Measurements from ENCODE around the gene GNG12.
"Not testable (repeated sequence)": the region's sequence is repeated elsewhere in the genome, so short reads cannot be mapped to it uniquely, and the experiment has no call there.

The GNG12 gene

DNA sequence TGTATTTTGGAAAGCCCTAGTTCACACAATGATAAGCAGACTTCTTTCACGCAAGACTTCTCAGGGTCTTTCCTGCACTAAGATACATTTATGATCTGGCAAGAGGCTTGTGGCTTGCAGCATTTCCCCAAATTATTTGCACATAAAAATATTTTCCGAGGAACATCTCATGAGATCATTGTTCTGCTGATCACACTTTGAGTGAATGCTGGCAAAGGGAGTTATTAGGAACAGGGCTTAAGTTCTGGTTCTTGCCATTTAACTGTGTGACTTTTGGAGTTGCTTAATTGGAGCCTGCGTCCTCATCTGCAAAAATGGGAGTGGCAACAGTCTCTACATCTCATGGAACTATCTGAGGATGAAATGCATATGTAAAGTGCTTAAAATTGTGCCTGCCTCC, 98.1 kb downstream of the GNG12 start:
- DNase-seq (ENCODE audit: low read depth in 4 of 4, low spot score in 1 of 4): no peak

DNA sequence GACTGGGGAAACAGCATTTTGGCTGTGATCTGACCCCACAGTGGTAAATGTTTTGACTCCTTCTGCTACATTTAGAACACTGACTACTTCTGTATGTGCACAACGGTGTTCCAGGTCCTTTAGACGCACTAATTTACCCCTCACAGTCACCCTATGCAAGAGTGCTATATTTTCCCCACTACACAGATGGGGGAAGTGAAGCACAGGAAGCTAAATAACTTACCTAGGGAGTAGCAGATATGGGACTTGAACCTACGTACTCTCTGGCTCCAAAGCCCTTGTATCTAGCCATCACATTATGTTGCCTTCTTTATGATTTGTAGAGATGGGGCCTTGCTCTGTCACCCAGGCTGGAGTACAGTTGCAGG, 99.0 kb downstream of the GNG12 start:
- no peak for DNase-seq (ENCODE audit: low read depth in 4 of 4, low spot score in 1 of 4)

DNA sequence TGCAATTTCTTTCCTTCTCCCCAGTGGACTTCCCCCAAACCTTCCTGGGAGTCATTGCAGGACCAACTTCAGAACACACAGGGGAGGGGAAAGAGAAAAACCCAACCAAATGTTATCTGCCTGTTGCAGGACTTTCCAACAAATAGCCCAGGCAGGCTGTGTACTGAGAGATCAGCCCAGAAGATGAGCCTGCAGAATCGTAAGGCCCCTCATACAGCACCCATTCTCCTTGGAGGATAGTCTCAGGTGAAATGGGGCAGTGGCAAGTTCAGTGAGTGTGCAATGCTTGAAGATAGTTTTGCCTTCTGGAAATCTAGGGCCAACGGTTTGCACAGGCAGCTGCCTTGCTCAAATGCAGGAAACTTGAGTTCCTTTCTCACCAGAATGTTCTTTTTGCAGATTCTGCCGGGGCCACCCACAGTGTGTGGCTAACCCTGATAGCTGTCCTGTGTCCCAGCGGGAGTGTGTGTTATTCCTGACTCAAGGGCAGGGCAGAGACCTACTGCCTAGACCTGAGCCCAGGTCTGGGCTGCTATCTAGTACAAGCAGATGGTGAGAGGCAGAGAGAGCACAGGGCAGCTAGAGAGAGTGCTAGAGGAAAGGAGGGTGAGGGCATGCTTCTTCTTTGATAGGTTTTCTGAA, 99.5 kb downstream of the GNG12 start:
- no peak for DNase-seq (ENCODE audit: low read depth in 4 of 4, low spot score in 1 of 4)

DNA sequence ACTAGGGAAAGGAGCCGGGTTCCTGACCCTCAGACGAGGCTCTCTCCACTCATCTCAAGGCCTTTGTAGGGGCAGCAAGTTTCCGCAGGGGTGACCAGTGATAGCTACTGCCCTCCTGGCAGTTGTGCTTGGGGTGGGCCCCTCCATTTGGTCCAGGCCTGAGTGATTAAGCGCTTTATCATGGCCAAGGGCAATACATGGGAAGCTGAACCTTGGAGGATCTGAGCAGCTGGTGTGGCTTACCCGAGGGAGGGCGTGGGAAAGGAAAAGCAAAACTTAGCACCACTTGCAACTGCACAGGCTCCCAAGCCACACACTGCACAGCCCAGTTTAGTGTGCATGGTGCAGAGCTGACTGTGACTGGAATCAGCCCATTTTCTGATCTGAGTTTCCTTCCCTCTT, 100.5 kb downstream of the GNG12 start:
- no peak for DNase-seq (ENCODE audit: low read depth in 4 of 4, low spot score in 1 of 4)

DNA sequence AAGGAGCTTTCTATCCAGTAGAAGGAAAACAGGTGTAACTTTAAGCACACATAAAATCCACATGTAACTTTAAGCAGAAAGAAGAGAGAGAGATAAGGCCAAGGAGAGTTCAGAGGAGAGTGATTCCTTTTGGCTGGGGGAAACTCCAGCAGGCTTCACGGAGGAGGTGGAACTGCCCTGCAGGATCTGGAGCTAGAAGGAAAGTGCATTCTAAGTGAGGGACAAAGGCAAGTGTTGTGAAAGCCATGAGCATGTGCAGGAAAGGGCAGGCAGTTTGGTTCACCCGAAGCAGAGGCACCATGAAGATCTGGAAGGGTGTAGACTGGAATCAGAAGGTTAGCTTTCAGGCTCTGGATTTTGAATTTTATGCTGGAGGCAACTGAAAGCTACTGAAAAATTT, 101.9 kb downstream of the GNG12 start:
- no peak for DNase-seq (ENCODE audit: low read depth in 4 of 4, low spot score in 1 of 4)

DNA sequence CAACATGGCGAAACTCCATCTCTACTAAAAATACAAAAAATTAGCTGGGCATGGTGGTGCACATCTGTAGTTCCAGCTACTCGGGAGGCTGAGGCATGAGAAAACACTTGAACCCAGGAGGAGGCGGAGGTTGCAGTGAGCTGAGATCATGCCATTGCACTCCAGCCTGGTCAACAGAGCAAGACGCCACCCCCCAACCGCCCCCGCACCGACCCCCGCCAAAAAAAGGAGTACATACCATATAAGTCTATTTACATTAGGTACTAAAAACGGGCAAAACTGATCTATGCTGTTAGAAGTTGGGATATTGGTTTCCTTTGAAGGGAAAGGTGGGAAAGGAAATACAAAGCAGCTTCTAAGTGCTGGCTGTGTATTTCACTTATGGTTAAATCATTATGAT, 103.0 kb downstream of the GNG12 start:
- DNase-seq (ENCODE audit: low read depth in 4 of 4, low spot score in 1 of 4): not testable (repeated sequence)

DNA sequence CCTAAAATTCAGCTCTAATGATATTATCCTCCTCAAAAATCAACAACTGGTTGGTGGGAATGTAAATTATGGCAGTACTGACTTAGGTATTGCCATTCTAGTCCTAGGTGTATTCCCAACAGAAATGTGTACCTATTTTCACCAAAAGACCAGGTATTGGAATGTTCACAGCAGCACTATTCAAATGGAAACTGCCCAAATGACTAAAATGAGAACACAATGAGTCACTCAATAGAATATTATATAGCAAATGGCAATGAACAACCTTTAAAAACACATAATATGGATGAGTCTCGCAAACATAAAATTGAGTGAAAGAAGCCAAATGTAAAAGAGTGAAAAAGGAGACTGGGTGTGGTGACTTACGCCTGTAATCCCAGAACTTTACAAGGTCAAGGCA, 103.4 kb downstream of the GNG12 start:
- no peak for DNase-seq (ENCODE audit: low read depth in 4 of 4, low spot score in 1 of 4)

DNA sequence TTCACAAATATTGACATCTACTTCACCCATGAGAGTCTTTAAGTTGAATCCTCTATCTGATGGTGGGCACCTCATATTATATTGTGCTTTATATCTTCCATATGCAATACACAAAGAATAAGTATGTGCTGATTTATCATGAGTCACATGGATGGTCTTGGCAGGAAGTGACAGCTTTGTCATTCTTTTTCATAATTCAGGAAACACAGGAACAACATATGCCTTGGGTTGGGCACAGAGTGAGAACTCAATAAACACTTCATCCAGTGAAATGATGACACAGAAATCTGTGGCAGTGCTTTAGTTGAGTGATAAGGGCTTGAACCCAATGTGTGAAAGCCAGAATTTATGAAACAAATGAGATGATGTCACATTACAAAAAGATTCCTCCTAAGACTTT, 107.0 kb downstream of the GNG12 start:
- DNase-seq (ENCODE audit: low read depth in 4 of 4, low spot score in 1 of 4): no peak

DNA sequence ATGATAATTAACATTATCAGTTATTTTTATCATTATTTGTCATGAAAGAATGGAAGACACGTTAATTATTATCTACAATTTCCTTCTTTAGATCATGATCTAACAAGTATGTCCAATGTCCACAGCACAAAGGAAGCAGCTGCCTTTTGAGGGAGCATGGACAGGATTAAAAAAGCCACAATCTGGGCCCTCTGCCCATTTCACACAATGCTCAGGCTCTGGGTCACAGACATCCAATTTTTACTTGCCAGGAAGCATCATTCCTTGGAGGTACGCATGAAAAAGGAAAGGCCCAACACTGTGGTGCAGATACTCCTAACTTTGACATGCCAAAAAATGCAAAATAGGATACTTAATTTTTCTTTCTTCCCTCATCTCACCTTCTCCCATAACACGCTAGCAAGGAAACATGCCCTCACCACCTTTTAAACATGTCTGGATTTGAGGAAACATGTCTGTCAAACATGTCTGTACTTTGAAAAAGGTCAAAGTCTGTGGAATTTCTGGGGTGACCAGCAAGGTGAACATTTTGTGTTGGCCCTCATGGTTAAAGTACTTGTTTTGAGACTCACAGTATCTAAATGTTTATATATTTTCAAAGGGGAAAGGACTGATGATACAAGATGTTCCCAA, 108.2 kb downstream of the GNG12 start:
- no peak for DNase-seq (ENCODE audit: low read depth in 4 of 4, low spot score in 1 of 4)

DNA sequence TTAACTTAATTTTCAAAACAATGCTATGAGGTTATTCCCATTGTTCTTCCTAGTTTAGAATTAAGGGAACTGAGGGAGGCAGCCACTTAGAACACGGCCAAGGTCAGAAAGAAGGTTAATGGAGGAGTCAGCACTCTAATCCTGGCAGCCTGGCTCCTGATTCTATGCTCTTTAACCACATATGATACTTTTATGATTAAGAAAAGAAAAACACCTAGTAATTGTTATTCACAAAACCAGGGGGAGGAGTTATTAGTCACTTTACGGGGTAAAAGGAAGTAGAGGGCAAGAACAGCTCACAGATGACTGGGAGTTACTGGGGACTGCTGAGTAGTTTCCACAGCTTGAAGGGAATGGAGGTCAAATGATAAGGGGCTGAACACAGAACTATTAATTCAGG, 109.6 kb downstream of the GNG12 start:
- DNase-seq (ENCODE audit: low read depth in 4 of 4, low spot score in 1 of 4): peak in 1 of 4 experiments; percentile 13

DNA sequence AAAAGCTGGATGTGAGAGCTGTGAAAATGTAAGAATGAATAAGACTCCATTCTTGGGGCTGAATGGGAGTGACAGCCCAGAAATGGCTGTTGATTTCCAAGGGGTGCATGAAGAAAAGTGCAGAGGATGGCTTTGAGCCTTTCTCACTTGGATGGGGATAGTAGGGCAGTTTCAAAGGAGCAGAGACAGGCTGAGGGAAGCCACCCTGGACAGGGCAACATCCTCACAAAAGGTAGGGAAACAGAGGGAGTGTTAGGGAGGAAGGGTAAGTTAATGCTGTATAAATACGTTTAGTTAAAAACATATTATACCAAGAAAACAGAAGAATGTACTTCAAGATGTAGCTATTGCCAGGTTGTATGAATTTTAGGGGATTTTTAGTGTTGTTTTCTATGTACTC, 110.1 kb downstream of the GNG12 start:
- DNase-seq (ENCODE audit: low read depth in 4 of 4, low spot score in 1 of 4): no peak

DNA sequence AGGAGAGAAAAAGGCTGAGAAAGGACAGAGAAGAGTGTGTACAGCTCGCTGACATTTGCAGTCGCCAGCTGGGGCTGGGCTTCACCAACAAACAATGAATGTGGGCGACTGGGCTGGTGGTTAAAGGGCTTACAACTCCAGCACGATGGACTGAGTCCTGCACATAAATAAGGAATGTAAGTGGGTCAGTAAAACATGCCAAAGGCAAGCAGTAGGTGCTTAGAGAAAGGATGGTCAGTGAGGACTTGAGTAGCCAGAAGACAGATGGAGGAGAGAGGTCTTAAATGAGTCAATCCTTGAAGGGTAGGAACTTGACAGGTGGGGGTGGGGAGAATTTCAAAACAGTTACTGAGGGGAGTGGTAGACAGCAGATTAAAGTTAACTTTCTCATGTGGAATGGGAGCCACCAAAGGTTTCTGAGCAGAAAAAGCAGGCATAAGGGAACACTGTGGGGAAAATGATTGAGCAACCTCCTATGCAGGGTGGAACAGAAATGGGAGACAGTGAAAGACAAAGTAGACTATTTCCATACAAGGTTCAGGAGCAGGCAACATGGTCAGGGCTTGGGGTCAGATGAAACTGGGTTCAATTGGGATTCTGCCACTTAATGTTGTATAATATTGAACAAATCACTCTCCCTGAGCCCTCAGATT, 110.8 kb downstream of the GNG12 start:
- DNase-seq (ENCODE audit: low read depth in 4 of 4, low spot score in 1 of 4): no peak

DNA sequence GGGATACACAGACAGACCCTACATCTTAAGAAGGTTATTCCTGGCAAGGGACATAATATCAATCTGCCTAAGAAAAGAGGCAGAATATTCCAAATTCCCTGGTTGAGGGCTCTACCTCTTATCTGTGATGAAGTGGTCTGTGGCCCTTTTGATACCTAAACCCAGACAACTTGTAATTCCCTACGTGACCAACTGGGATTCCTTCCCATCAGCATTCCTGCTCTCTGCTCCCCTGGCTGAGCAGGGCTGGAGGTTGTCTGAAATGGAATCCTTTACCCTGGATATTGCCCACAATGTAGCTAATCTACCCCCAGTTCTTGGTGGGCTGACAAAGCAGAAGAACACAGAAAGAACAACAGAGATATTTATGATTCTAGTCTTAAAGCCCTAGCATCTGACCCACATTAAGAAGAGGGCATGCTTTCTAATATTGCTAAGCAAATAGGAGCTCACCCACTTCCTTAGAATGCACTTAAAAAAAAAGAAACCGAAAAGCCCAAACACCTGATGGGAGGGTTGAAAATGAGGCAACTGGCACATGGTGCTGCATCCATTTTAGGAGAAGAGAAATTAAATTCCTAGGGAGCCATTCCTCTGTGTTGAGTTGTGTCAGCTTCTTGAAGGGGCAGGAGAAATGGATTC, 111.5 kb downstream of the GNG12 start:
- no peak for DNase-seq (ENCODE audit: low read depth in 4 of 4, low spot score in 1 of 4)

DNA sequence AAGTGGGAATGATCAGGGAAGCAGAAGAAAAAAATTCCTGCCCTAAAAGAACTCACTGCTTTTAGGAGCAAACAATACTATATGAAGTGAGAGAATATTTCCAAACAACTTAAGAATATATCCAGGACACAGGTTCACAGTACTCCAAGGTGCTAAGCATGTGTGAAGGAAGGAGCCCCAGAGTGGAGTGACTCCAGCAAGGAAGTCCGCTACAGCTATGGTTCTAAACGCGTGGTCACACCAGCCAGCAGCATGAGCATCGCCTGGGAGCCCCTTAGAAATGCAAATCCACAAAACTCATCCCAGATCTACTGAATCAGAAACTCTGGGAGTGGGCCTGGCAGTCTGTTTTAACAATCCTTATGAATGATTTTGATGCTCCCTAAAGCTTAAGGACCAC, 112.2 kb downstream of the GNG12 start:
- no peak for DNase-seq (ENCODE audit: low read depth in 4 of 4, low spot score in 1 of 4)

DNA sequence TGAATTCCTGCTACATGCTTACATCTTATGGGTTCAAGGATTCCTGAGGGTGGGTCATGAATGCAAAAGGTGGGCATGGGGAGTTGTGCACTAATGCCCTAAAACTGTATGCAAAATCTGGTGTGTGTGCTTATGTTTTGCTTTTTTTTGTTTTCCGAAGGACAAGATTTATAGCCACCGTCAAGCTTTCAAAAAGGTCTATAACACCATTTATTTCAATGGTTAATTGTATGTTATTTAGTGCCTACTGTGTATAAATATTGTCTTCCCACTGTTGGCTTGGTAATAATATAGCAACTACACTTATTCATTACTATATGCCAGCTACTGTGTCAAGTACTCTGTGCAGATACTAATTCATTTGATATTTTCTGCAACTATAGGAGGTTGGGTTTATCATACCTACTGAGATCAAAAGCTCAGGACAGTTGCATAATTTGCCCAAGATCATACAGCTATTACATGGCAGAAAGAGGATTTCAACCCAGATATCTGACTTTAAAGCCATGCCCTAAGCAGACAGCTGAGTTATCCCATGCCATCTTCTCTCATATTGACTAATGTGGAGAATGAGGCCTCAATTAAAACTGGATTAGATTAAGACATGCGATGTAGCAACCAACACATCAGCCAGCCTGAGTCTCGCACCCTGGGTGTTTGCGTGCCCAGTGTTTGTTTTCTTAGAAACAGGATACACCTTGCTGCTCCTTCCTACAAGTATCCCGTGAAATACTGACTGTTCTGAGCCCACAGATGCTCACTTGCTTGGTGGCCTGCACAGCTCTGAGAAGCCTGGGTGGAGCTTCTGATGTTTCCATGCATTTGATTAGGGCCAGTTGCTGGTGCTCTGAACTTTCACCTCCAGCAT, 113.7 kb downstream of the GNG12 start:
- DNase-seq (ENCODE audit: low read depth in 4 of 4, low spot score in 1 of 4): no peak

DNA sequence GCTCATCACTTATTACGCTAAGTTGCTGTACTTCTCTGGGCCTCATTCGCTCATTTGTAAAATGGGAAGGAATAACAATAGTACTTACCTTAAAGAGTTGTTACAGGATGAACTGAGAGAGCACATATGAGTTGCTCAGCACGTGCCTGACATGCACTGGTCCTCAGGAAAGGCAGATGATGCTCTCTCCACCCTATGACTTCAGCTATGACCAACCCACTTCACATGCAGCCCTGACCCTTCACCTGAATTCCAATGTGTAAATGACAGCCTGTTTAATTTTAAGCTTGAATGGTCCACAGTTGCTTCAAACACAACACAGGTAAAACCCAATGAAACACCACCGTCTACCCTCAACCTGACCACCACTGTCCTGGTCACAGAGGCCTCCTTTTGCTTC, 115.4 kb downstream of the GNG12 start:
- DNase-seq (ENCODE audit: low read depth in 4 of 4, low spot score in 1 of 4): no peak

DNA sequence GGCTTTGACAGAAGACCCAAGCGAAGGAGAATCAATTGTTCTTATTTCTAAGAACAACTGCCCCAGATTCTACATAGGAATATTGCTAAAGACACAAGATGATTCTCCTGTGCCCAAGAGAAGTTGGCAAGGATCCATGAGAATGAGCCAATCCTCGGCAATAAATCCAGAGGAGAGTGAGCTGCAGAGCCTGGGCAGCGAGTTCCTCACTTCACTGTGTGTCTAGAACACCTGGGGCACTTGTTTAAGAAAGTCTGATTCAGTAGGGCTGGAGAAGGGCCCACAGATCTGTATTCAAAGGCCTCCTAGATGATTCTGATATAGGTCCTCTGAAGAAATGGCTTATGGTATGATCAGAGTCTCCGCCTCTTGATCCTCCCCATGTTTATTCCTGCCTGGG, 116.5 kb downstream of the GNG12 start:
- no peak for DNase-seq (ENCODE audit: low read depth in 4 of 4, low spot score in 1 of 4)

DNA sequence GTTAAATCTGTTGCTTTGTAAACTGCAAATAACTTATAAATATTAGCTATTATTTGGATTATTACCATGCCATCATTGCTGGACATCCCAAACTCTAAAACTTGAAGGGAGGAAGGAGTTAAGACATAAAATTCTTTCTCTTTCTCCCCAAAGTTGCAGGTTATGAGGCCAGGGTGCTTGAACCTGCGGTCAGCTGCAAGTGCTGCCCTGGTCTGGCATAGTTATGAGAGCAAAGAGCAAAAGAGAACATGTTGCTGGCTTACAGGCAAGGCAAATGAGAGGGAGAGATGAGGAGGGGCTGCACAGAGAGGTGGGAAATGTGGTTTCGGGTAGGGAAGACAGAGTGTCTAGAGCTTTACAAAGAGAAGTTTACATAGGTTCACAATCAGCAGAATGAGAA, 117.4 kb downstream of the GNG12 start:
- no peak for DNase-seq (ENCODE audit: low read depth in 4 of 4, low spot score in 1 of 4)

DNA sequence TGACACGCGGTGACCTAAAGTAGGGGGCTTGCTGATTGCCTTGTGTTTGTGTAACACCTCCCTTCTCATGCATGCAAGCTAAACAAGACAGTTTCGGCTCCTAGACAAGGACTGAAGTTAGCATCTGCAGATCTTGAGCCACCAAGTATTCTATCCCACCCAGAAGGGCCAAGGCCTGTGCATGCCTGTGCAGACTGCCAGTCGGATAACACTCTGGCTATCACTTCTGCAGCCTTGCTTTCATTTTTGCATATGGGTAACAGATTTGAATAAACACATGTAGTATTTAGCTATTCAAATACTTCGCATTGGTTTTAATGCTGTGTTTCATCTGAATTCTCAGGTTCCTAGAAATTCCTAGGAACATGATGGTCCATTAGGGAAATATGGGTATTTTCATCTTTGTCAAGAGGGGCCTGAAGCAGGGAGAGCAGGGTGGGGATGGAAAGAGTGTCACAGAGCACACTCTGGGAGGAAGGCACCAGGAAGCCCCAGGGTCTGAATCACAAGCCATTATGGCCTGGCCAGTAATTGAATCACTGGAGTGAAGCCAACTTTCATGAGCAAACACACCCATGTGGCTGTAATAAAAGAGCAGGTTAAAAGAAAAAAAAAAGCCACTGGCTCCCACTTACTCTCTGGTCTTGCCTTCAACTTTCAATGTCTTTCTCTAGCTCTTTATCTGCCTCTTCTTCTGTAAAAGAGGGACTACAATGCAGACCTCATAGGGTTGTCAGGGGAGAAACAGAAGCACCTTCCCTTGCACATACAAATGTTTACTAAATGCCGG, 120.0 kb downstream of the GNG12 start:
- DNase-seq (ENCODE audit: low read depth in 4 of 4, low spot score in 1 of 4): no peak

DNA sequence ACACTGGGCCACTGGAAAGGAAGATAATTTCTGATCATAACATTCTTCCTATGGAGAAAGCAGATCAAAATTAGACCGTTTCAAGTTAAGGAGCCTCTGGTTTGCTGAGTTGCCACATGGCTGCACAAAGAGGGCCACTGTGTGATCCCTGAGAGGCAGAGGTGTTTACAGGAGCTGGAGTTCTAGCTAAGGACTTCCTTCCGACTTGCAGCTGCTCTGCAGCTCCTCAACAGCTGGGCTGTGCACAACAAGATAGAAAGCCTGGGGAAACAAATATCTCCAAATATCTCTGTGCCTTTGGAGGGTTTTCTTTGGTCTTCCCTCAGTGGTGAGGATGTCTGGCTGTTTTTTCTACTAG, 121.4 kb downstream of the GNG12 start:
- DNase-seq (ENCODE audit: low read depth in 4 of 4, low spot score in 1 of 4): no peak
